Panc1 (cell line): Measurements from ENCODE around the gene DQX1. TPM values are rescaled to one million over a fixed set of nuclear protein-coding genes. Genes with fewer than 3 reads are reported as not detected.

ENCODE experiments used
- ATAC-seq: fragments of 200-7000 bp; cut with Tn5 transposase; 2 replicates; pipeline ENCODE4 v1.9.1; 2020; ENCODE audit warnings: mild to moderate bottlenecking, moderate library complexity
- BruUV-seq: library from RNA; stranded (reverse); fragments of 400-500 nt; replicated peaks from 2 replicates; lab custom pipeline; 2021; lab: Mats Ljungman, UMichigan
- CTCF ChIA-PET: fragments of 300-600 bp; sonication (Branson Sonifier 250); formaldehyde crosslinking; loops from one replicate; lab custom pipeline; 2022; ENCODE audit warnings: antibody characterized with exemption; lab: Charles Lee
- POLR2A ChIA-PET: fragments of 300-600 bp; sonication (Branson Sonifier 250); formaldehyde crosslinking; loops from one replicate; lab custom pipeline; 2022; ENCODE audit warnings: antibody characterized with exemption; lab: Charles Lee
- DNase-seq: peaks from one replicate; pipeline ENCODE4 v3.0.0-alpha.2; 2010; ENCODE audit warnings: low read depth, low spot score
- H3K27ac ChIP-seq: 2 replicates; pipeline ENCODE4 v1.5.1; 2011; ENCODE audit warnings: mild to moderate bottlenecking, low read length, inconsistent platforms
- H3K27me3 ChIP-seq: fragments of 200-500 bp; sonication (Bioruptor generic); 2 replicates; pipeline ENCODE4 v1.6.0; 2014; ENCODE audit warnings: low read length, inconsistent platforms; ENCODE audit not compliant: control insufficient read depth, insufficient read depth
- H3K36me3 ChIP-seq: fragments of 200-500 bp; sonication (Bioruptor generic); 2 replicates; pipeline ENCODE4 v1.5.1; 2014; ENCODE audit warnings: inconsistent platforms, mild to moderate bottlenecking, low read length, moderate library complexity; ENCODE audit not compliant: control insufficient read depth, insufficient read depth
- H3K4me1 ChIP-seq: 2 replicates; pipeline ENCODE4 v1.5.1; 2011; ENCODE audit warnings: inconsistent platforms, mild to moderate bottlenecking, low read length, moderate library complexity; ENCODE audit not compliant: control insufficient read depth, insufficient read depth
- H3K4me3 ChIP-seq, 2 experiments: 2 replicates each; pipeline ENCODE4 v1.5.1; 2011 to 2012; ENCODE audit warnings: low read depth in 2 of 2, low read length in 2 of 2, mild to moderate bottlenecking in 2 of 2, inconsistent platforms in 1 of 2, moderate library complexity in 1 of 2
- H3K9me3 ChIP-seq: fragments of 200-500 bp; sonication (Bioruptor generic); 2 replicates; pipeline ENCODE4 v1.5.1; 2014; ENCODE audit warnings: low read depth, mild to moderate bottlenecking, inconsistent platforms, low read length, moderate library complexity; ENCODE audit not compliant: control insufficient read depth, insufficient read depth
- POLR2AphosphoS5 ChIP-seq: IDR thresholded peaks from 2 replicates; pipeline ENCODE4 v1.6.1; 2012; ENCODE audit warnings: mild to moderate bottlenecking, low read depth, low read length, moderate library complexity
- REST ChIP-seq, 2 experiments: IDR thresholded peaks; 2 replicates each; pipeline ENCODE4 v1.6.1; 2011 to 2012; ENCODE audit warnings: low read depth in 2 of 2, control low read depth in 1 of 2, low read length in 1 of 2, mild to moderate bottlenecking in 1 of 2, moderate library complexity in 1 of 2; ENCODE audit not compliant: insufficient read depth in 1 of 2
- SIN3A ChIP-seq: IDR thresholded peaks from 2 replicates; pipeline ENCODE4 v1.6.1; 2012; ENCODE audit warnings: low read depth, mild to moderate bottlenecking, low read length, moderate library complexity, borderline replicate concordance; ENCODE audit not compliant: insufficient read depth
- TCF7L2 ChIP-seq: IDR thresholded peaks from 2 replicates; pipeline ENCODE4 v1.6.1; 2011; ENCODE audit warnings: mild to moderate bottlenecking, low read depth, low read length, inconsistent platforms
- in situ Hi-C: cut with HindIII; loops from 2 replicates; pipeline ENCODE4 v1.10.0; 2016; ENCODE audit warnings: low sequenced_read_pairs, low pct_unique_long_range_greater_than_20kb
- intact Hi-C: fragments of 100-400 bp; cut with micrococcal nuclease; formaldehyde crosslinking; loops from one replicate; pipeline ENCODE4 v1.10.0; 2022; ENCODE audit not compliant: unreplicated experiment
- total RNA-seq: library from RNA; stranded (reverse); gene quantifications from one replicate; pipeline ENCODE4 v1.2.1, GENCODE V29; 2021; ENCODE audit not compliant: unreplicated experiment
- TF ChIP-seq, protein P1 (sequence below): fragments of 450-650 bp; IDR thresholded peaks from 2 replicates; pipeline ENCODE4 v1.5.1; 2017; ENCODE audit warnings: mild to moderate bottlenecking

Gene DQX1
- total RNA-seq, 1 experiment from 2014 or later = 0.41 TPM

DNA sequence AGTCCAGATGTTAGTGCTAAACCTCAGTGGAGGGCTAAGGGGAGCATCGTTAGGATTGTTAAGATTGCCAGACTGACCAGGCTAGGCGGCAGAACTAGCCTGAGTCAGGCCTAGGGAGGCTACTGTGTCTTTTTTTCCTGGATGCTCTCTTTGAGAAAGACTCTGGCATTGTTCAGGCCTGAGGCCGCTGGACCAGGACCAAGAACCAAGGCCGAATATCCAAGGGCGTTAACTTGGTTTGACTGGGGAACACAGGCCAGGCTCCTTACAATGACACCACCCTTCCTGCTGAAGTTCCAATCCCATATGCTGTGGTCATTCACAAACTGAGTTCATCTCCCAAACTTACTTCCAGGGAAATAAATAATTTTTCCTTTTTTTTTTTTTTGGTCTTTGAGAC is 14.3 kb upstream of the DQX1 start:
- in situ Hi-C loops = no loop called here
- DNase-seq = no peak
- POLR2A ChIA-PET = no interaction called here

DNA sequence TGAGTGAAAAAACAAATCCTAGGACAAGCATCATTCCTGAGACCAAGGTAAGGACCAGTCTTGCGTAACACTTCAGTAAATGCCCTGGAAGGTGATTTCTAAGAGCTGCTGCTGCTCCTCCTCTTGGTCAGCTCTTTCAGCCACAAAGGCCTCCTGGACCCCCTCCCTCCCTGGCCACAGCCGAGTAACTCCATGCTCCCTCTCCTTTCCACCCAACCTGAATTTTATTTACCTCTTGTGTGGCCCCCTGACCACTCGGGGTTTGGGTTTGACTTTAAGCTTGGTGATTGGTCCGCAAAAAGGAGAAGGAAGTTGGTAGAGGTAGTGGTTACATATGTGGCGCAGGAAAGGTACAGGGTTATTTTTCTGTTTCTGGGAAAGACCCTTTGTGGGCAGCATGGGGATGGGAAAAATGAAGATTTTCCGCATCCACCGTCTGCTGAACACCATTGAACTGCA is 12.9 kb upstream of the DQX1 start:
- ChIA-PET POLR2A (interaction anchor here (0.6 kb wide), 1 partner anchor 37 kb away, joined by 3 read pairs; no protein-coding TSS in a partner anchor), CTCF (no interaction called here)
- TF ChIP-seq POLR2AphosphoS5 (no peak), REST (IDR thresholded peaks at IDR 0.05; ENCODE audit: insufficient read depth in 1 of 2, low read depth in 2 of 2, low read length in 1 of 2) (no peak), TCF7L2 (no peak), SIN3A (no peak)
- TF ChIP-seq, protein P1, sequence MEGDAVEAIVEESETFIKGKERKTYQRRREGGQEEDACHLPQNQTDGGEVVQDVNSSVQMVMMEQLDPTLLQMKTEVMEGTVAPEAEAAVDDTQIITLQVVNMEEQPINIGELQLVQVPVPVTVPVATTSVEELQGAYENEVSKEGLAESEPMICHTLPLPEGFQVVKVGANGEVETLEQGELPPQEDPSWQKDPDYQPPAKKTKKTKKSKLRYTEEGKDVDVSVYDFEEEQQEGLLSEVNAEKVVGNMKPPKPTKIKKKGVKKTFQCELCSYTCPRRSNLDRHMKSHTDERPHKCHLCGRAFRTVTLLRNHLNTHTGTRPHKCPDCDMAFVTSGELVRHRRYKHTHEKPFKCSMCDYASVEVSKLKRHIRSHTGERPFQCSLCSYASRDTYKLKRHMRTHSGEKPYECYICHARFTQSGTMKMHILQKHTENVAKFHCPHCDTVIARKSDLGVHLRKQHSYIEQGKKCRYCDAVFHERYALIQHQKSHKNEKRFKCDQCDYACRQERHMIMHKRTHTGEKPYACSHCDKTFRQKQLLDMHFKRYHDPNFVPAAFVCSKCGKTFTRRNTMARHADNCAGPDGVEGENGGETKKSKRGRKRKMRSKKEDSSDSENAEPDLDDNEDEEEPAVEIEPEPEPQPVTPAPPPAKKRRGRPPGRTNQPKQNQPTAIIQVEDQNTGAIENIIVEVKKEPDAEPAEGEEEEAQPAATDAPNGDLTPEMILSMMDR = no peak
- H3K27ac ChIP-seq = no peak overlapping the region
- ATAC-seq (no peak), DNase-seq (no peak)
- no peaks in the 10 kb centered on the region for H3K4me1 ChIP-seq
- in situ Hi-C loops (no loop called here), intact Hi-C loops (no loop called here)
- no peaks in the 10 kb centered on the region for H3K36me3 ChIP-seq
- no TSS peak for BruUV-seq
- no peak overlapping the region for H3K4me3 ChIP-seq
- H3K9me3 ChIP-seq = no peaks in the 10 kb centered on the region
- H3K27me3 ChIP-seq = no peaks in the 10 kb centered on the region; the same call in 1 of the 2 replicates

More for the DNA sequence above, 14.3 kb upstream of the DQX1 start:
- no peak for ATAC-seq
- no peaks in the 10 kb centered on the region; the same call in 1 of the 2 replicates for H3K27me3 ChIP-seq
- CTCF ChIA-PET = no interaction called here
- H3K36me3 ChIP-seq = no peaks in the 10 kb centered on the region
- no peak overlapping the region for H3K27ac ChIP-seq
- no peaks in the 10 kb centered on the region for H3K9me3 ChIP-seq
- no TSS peak for BruUV-seq
- intact Hi-C loops = no loop called here
- no peaks in the 10 kb centered on the region for H3K4me1 ChIP-seq
- H3K4me3 ChIP-seq = no peak overlapping the region
- TF ChIP-seq SIN3A (no peak), TCF7L2 (no peak), REST (IDR thresholded peaks at IDR 0.05; ENCODE audit: insufficient read depth in 1 of 2, low read depth in 2 of 2, low read length in 1 of 2) (no peak), POLR2AphosphoS5 (no peak)
- TF ChIP-seq, protein P1 = no peak
